Esophagus squamous epithelium (tissue), 5 donors: ENCODE results near the gene B9D2. TPM values are rescaled to one million over a fixed set of nuclear protein-coding genes. Genes with fewer than 3 reads are reported as not detected.
A peak's percentile ranks its signal among the peaks of the same experiment; 100 is the strongest.

Source experiments
- DNase-seq: peaks from one replicate; lab custom pipeline; 2025; lab: John Stamatoyannopoulos, UW
- H3K27ac ChIP-seq, 4 donors: fragments of 200-600 bp; sonication (generic); one replicate each; pipeline ENCODE4 v1.5.1; 2016 to 2019; ENCODE audit warnings: mild to moderate bottlenecking in 1 of 4
- H3K27me3 ChIP-seq, 4 donors: fragments of 200-600 bp; sonication (generic); 1 replicate in 3 of 4; 2 replicates in 1 of 4; pipeline versions ENCODE4 v1.5.1 to v1.6.0; 2017 to 2021; ENCODE audit warnings: antibody characterized with exemption in 1 of 4
- H3K36me3 ChIP-seq, 3 donors: fragments of 200-600 bp; sonication (generic); one replicate each; pipeline ENCODE4 v1.5.1; 2016 to 2019
- H3K4me1 ChIP-seq, 3 donors: fragments of 200-600 bp; sonication (generic); one replicate each; pipeline ENCODE4 v1.5.1; 2017 to 2019
- H3K4me3 ChIP-seq, 4 donors: fragments of 200-600 bp; sonication (generic); 1 replicate in 3 of 4; 2 replicates in 1 of 4; pipeline ENCODE4 v1.5.1; 2016 to 2019; ENCODE audit warnings: mild to moderate bottlenecking in 2 of 4, moderate library complexity in 1 of 4
- H3K9me3 ChIP-seq, 3 donors: fragments of 200-600 bp; sonication (generic); one replicate each; pipeline ENCODE4 v1.5.1; 2016 to 2019
- CTCF ChIP-seq, 6 experiments: fragments of 450-650 bp in 4 of 6; fragments of 200-600 bp in 2 of 6; sonication (generic) in 2 of 6; IDR thresholded peaks; one replicate each; pipeline ENCODE4 v1.5.1; 2016 to 2019; ENCODE audit warnings: antibody characterized with exemption in 6 of 6, mild to moderate bottlenecking in 4 of 6, moderate library complexity in 4 of 6
- POLR2A ChIP-seq, 4 donors: fragments of 450-650 bp; IDR thresholded peaks; one replicate each; pipeline ENCODE4 v1.6.1; 2017; ENCODE audit warnings: antibody characterized with exemption in 4 of 4, mild to moderate bottlenecking in 4 of 4, moderate library complexity in 3 of 4
- WGBS, 2 donors: methylation state at CpG; one replicate each; pipeline ENCODE4 v1.1.5; 2018; 5-methylcytosine and 5-hydroxymethylcytosine counted together
- intact Hi-C: fragments of 100-400 bp; cut with DNase I; formaldehyde crosslinking; loops from one replicate; pipeline ENCODE4 v1.15.0; 2022
- total RNA-seq, 4 donors: library from RNA; depleted of rRNA; stranded (reverse); fragments of >200 nt; gene quantifications; one replicate each; pipeline ENCODE4 v1.1.0, GENCODE V29; 2016
- donor health status: DM: yes; HTN: yes; CAD: no.

The B9D2 gene
- total RNA-seq, 4 donors from 2014 or later: 2.5 to 4.6 (median 3.7) TPM

GRCh38 chr19:41364524-41365391 lies 809 bp upstream of the B9D2 start:
- Histone ChIP-seq H3K4me3 (peak overlapping the region; percentile 53 to 84 (median 68)), H3K36me3 (no peaks in the 10 kb centered on the region), H3K4me1 (peaks cover 3 to 45% (median 22%) of the 10 kb centered on the region in 3 donors), H3K9me3 (no peaks in the 10 kb centered on the region), H3K27me3 (no peaks in the 10 kb centered on the region), H3K27ac (peak overlapping the region; percentile 87 to 98 (median 95))
- 71 to 76% methylated on average over 14 of the region's 14 CpGs for WGBS, 2 donors
- TF ChIP-seq CTCF (IDR thresholded peaks at IDR 0.05): no peak
- TF ChIP-seq POLR2A (IDR thresholded peaks at IDR 0.05): no peak
- DNase-seq: no peak
- intact Hi-C loops: no loop called here

- intact Hi-C loops: no loop called here
These were observed 587 bp downstream of the B9D2 start for GRCh38 chr19:41363371-41363752.

GRCh38 chr19:41362143-41362847 lies 1.7 kb downstream of the B9D2 start:
- Histone ChIP-seq H3K27ac (peak overlapping the region; percentile 87 to 98 (median 95)), H3K4me3 (no peak overlapping the region), H3K4me1 (peaks cover 3 to 38% (median 13%) of the 10 kb centered on the region in 3 donors), H3K36me3 (no peaks in the 10 kb centered on the region), H3K27me3 (no peaks in the 10 kb centered on the region), H3K9me3 (no peaks in the 10 kb centered on the region)
- DNase-seq: no peak
- no peak for TF ChIP-seq POLR2A (IDR thresholded peaks at IDR 0.05)
- TF ChIP-seq CTCF (IDR thresholded peaks at IDR 0.05): no peak
- intact Hi-C loops: no loop called here
- 70 to 76% methylated on average over 10 of the region's 10 CpGs for WGBS, 2 donors

More at GRCh38 chr19:41363371-41363752, 587 bp downstream of the B9D2 start:
- Histone ChIP-seq H3K9me3 (no peaks in the 10 kb centered on the region), H3K4me1 (peaks cover 3 to 44% (median 22%) of the 10 kb centered on the region in 3 donors), H3K27me3 (no peaks in the 10 kb centered on the region), H3K4me3 (peak overlapping the region; percentile 53 to 84 (median 68)), H3K36me3 (no peaks in the 10 kb centered on the region), H3K27ac (peak overlapping the region; percentile 87 to 98 (median 95))
- WGBS, 2 donors: 32 to 44% methylated on average over 6 of the region's 6 CpGs
- no peak for DNase-seq
- no peak for TF ChIP-seq CTCF (IDR thresholded peaks at IDR 0.05)
- no peak for TF ChIP-seq POLR2A (IDR thresholded peaks at IDR 0.05)

GRCh38 chr19:41359741-41360140 lies 4.2 kb downstream of the B9D2 start:
- no peak overlapping the region for H3K27ac ChIP-seq
- peaks cover 3 to 43% (median 11%) of the 10 kb centered on the region in 3 donors for H3K4me1 ChIP-seq
- H3K9me3 ChIP-seq: no peaks in the 10 kb centered on the region
- no peak overlapping the region for H3K4me3 ChIP-seq
- no peak for DNase-seq
- no peaks in the 10 kb centered on the region for H3K36me3 ChIP-seq
- H3K27me3 ChIP-seq: no peaks in the 10 kb centered on the region
- intact Hi-C loops: no loop called here
- TF ChIP-seq POLR2A (IDR thresholded peaks at IDR 0.05) (no peak), CTCF (IDR thresholded peaks at IDR 0.05) (no peak)
- 82 to 94% methylated on average over 1 of the region's 1 CpG for WGBS, 2 donors

GRCh38 chr19:41357746-41358145 lies 6.2 kb downstream of the B9D2 start:
- no peak for DNase-seq
- WGBS, 2 donors: 81 to 83% methylated on average over 3 to 5 of the region's 13 CpGs
- H3K4me1 ChIP-seq: peaks cover 0 to 49% (median 1%) of the 10 kb centered on the region in 3 donors
- H3K9me3 ChIP-seq: no peaks in the 10 kb centered on the region
- no peaks in the 10 kb centered on the region for H3K27me3 ChIP-seq
- intact Hi-C loops: no loop called here
- TF ChIP-seq POLR2A (IDR thresholded peaks at IDR 0.05) (no peak), CTCF (IDR thresholded peaks at IDR 0.05) (no peak)
- H3K36me3 ChIP-seq: no peaks in the 10 kb centered on the region
- no peak overlapping the region for H3K27ac ChIP-seq
- no peak overlapping the region for H3K4me3 ChIP-seq
